HEK293T (cell line): ENCODE results near the gene APBA1.

Experiments
- BHLHE40 ChIP-seq: fragments of 450-650 bp; IDR thresholded peaks from 2 replicates; pipeline ENCODE4 v1.6.1; 2016; ENCODE audit warnings: mild to moderate bottlenecking, moderate library complexity, borderline replicate concordance
- ELF4 ChIP-seq: fragments of 450-650 bp; IDR thresholded peaks from 2 replicates; pipeline ENCODE4 v1.6.1; 2017; ENCODE audit warnings: antibody characterized with exemption
- FOXA1 ChIP-seq: fragments of 450-650 bp; IDR thresholded peaks from 2 replicates; pipeline ENCODE4 v1.6.1; 2016; ENCODE audit warnings: mild to moderate bottlenecking
- FOXM1 ChIP-seq: fragments of 450-650 bp; IDR thresholded peaks from 2 replicates; pipeline ENCODE4 v1.6.1; 2017; ENCODE audit warnings: mild to moderate bottlenecking, borderline replicate concordance
- L3MBTL2 ChIP-seq: fragments of 450-650 bp; conservative IDR thresholded peaks from 2 replicates; pipeline ENCODE4 v1.6.1; 2016; ENCODE audit warnings: mild to moderate bottlenecking
- LEF1 ChIP-seq: fragments of 450-650 bp; IDR thresholded peaks from 2 replicates; pipeline ENCODE4 v1.6.1; 2017; ENCODE audit warnings: mild to moderate bottlenecking, borderline replicate concordance
- NFRKB ChIP-seq: fragments of 450-650 bp; IDR thresholded peaks from 2 replicates; pipeline ENCODE4 v1.6.1; 2016; ENCODE audit warnings: mild to moderate bottlenecking, moderate library complexity
- PKNOX1 ChIP-seq: fragments of 450-650 bp; IDR thresholded peaks from 2 replicates; pipeline ENCODE4 v1.6.1; 2016
- SP1 ChIP-seq: fragments of 450-650 bp; IDR thresholded peaks from 2 replicates; pipeline ENCODE4 v1.6.1; 2017
- SUZ12 ChIP-seq: fragments of 450-650 bp; IDR thresholded peaks from 2 replicates; pipeline ENCODE4 v1.6.1; 2016; ENCODE audit warnings: mild to moderate bottlenecking
- TARDBP ChIP-seq: fragments of 450-650 bp; IDR thresholded peaks from 2 replicates; pipeline ENCODE4 v1.6.1; 2016
- ZNF384 ChIP-seq: fragments of 450-650 bp; IDR thresholded peaks from 2 replicates; pipeline ENCODE4 v1.6.1; 2016

- no peak for TF ChIP-seq SUZ12
- no peak for TF ChIP-seq ZNF384
- TF ChIP-seq L3MBTL2, result no peak
- no peak for TF ChIP-seq TARDBP
- TF ChIP-seq SP1, result no peak
- TF ChIP-seq BHLHE40, result no peak
- TF ChIP-seq LEF1, result no peak
- TF ChIP-seq FOXM1, result no peak
- TF ChIP-seq PKNOX1, result no peak
- TF ChIP-seq FOXA1, result no peak
- TF ChIP-seq NFRKB, result no peak
- no peak for TF ChIP-seq ELF4
Observed at GRCh38 chr9:69582018-69582417, 90.2 kb downstream of the APBA1 start.
